Spleen (tissue), 11 donors: Measurements from ENCODE around the gene CUX1. TPM values are rescaled to one million over a fixed set of nuclear protein-coding genes. Genes with fewer than 3 reads are reported as not detected.

Experiments used
- DNase-seq: peaks from one replicate; pipeline ENCODE4 v3.0.0-alpha.2; 2020
- H3K27ac ChIP-seq, 8 donors: fragments of 200-600 bp; sonication (generic) in 7 of 8; 1 replicate in 4 of 8; 2 replicates in 4 of 8; pipeline versions ENCODE4 v1.5.0 to v1.8.0; 2016 to 2021; ENCODE audit warnings: inconsistent platforms in 4 of 8, mild to moderate bottlenecking in 4 of 8, moderate library complexity in 1 of 8
- H3K27me3 ChIP-seq, 7 donors: fragments of 200-600 bp; sonication (generic) in 6 of 7; replicated peaks in 1 of 7; 1 replicate in 4 of 7; 2 replicates in 3 of 7; pipeline versions ENCODE4 v1.5.0 to v1.8.0; 2016 to 2021; ENCODE audit warnings: inconsistent platforms in 3 of 7, mild to moderate bottlenecking in 1 of 7
- H3K36me3 ChIP-seq, 6 donors: fragments of 200-600 bp; sonication (generic) in 5 of 6; 1 replicate in 4 of 6; 2 replicates in 2 of 6; pipeline versions ENCODE4 v1.5.0 to v1.8.0; 2016 to 2021; ENCODE audit warnings: inconsistent platforms in 2 of 6
- H3K4me1 ChIP-seq, 6 donors: fragments of 200-600 bp; sonication (generic) in 5 of 6; 1 replicate in 3 of 6; 2 replicates in 3 of 6; pipeline versions ENCODE4 v1.5.0 to v1.8.0; 2016 to 2021; ENCODE audit warnings: inconsistent platforms in 3 of 6
- H3K4me3 ChIP-seq, 8 donors: fragments of 200-600 bp; sonication (generic) in 7 of 8; 1 replicate in 4 of 8; 2 replicates in 4 of 8; pipeline versions ENCODE4 v1.5.0 to v1.8.0; 2016 to 2021; ENCODE audit warnings: inconsistent platforms in 4 of 8, mild to moderate bottlenecking in 4 of 8, moderate library complexity in 2 of 8
- H3K9me3 ChIP-seq, 8 donors: fragments of 200-600 bp; sonication (generic) in 7 of 8; 1 replicate in 4 of 8; 2 replicates in 4 of 8; pipeline versions ENCODE4 v1.5.0 to v1.8.0; 2016 to 2021; ENCODE audit warnings: inconsistent platforms in 4 of 8
- POLR2A ChIP-seq, 3 donors: fragments of 450-650 bp; IDR thresholded peaks; one replicate each; pipeline ENCODE4 v1.5.1; 2017; ENCODE audit warnings: antibody characterized with exemption in 3 of 3, mild to moderate bottlenecking in 1 of 3
- POLR2AphosphoS5 ChIP-seq, 3 donors: sonication (generic); formaldehyde crosslinking; IDR thresholded peaks; one replicate each; pipeline ENCODE4 v1.5.1; 2017; ENCODE audit warnings: antibody characterized with exemption in 3 of 3
- WGBS, 5 donors: extraction: QIAGEN DNeasy Blood & Tissue Kit in 3 of 5; methylation state at CpG; one replicate each; pipeline versions ENCODE4 v1.1.5 to v1.1.7; 2013 to 2018; 5-methylcytosine and 5-hydroxymethylcytosine counted together
- intact Hi-C: fragments of 100-400 bp; cut with DNase I; formaldehyde crosslinking; loops from one replicate; pipeline ENCODE4 v1.15.0; 2023; ENCODE audit warnings: low total_unique reads
- polyA plus RNA-seq, 3 donors: library from polyadenylated mRNA; stranded (reverse); fragments of 200-250 nt; gene quantifications; one replicate each; pipeline ENCODE4 v1.2.1, GENCODE V29; 2013
- total RNA-seq, 7 donors: library from RNA; depleted of rRNA in 3 of 7; stranded (reverse); fragments of >200 nt in 3 of 7; fragmentation: NEBNext Ultra II Directional in 4 of 7; extraction: Animal tissue kit (Norgen Biotek cat#: 25700) in 4 of 7; gene quantifications; one replicate each; pipeline versions ENCODE4 v1.1.0 to v1.2.1, GENCODE V29; 2016 to 2021
- TF ChIP-seq, protein P1 (sequence below), 11 experiments: fragments of 200-600 bp in 7 of 11; fragments of 450-650 bp in 4 of 11; sonication (generic) in 4 of 11; IDR thresholded peaks in 8 of 11; conservative IDR thresholded peaks in 3 of 11; 1 replicate in 7 of 11; 2 replicates in 4 of 11; pipeline versions ENCODE4 v1.4.0 to v1.8.0; 2016 to 2021; ENCODE audit warnings: antibody characterized with exemption in 11 of 11, inconsistent platforms in 4 of 11, mild to moderate bottlenecking in 1 of 11
- donor health status: healthy with polysubstance abuse.
- donor health status: DM: no; HTN: no; CAD: no; lungs with moderate emphysema.
- donor health status: DM: no; HTN: no; CAD: no.
- donor health status: Bipolar disorder and iron deficiency.
- donor health status: healthy.
- donor health status: DM: no; HTN: no; CAD: no.
- donor health status: DM: yes; HTN: yes; CAD: no.

CUX1 gene
- total and polyA plus RNA-seq, 10 donors, result 9.1 to 95.8 (median 61.9) TPM

DNA sequence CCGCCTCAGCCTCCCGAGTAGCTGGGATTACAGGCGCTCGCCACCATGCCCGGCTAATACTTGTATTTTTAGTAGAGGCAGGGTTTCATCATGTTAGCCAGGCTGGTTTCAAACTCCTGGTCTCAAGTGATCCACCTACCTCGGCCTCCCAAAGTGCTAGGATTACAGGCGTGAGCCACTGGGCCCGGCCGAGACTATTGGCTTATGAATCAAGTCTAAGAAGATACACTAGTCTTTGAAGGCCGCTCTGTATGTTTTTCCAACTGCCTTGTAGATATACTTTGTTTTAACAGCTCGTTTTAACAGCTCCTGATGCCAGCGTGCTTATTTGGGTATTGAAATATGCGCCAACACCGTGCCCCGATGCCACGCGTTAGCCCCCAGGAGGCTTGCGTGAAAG lies 332.8 kb downstream of the CUX1 start:
- no peaks in the 10 kb centered on the region for H3K9me3 ChIP-seq
- peaks cover 0 to 13% (median 4%) of the 10 kb centered on the region in 6 donors for H3K4me1 ChIP-seq
- H3K4me3 ChIP-seq, result no peak overlapping the region
- H3K27me3 ChIP-seq, result no peaks in the 10 kb centered on the region
- no peak for DNase-seq
- no peak overlapping the region for H3K27ac ChIP-seq
- WGBS, 5 donors, result 95 to 97% (median 95%) methylated on average over 18 of the region's 18 CpGs
- TF ChIP-seq, protein P1, sequence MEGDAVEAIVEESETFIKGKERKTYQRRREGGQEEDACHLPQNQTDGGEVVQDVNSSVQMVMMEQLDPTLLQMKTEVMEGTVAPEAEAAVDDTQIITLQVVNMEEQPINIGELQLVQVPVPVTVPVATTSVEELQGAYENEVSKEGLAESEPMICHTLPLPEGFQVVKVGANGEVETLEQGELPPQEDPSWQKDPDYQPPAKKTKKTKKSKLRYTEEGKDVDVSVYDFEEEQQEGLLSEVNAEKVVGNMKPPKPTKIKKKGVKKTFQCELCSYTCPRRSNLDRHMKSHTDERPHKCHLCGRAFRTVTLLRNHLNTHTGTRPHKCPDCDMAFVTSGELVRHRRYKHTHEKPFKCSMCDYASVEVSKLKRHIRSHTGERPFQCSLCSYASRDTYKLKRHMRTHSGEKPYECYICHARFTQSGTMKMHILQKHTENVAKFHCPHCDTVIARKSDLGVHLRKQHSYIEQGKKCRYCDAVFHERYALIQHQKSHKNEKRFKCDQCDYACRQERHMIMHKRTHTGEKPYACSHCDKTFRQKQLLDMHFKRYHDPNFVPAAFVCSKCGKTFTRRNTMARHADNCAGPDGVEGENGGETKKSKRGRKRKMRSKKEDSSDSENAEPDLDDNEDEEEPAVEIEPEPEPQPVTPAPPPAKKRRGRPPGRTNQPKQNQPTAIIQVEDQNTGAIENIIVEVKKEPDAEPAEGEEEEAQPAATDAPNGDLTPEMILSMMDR (IDR thresholded peaks at IDR 0.05 in 8 of 11, conservative IDR thresholded peaks at IDR 0.05 in 3 of 11), result no peak
- no peak for TF ChIP-seq POLR2A (IDR thresholded peaks at IDR 0.05)
- no peak for TF ChIP-seq POLR2AphosphoS5 (IDR thresholded peaks at IDR 0.05)
- peaks cover 0 to 32% (median 3%) of the 10 kb centered on the region in 6 donors for H3K36me3 ChIP-seq
- intact Hi-C loops, result no loop called here

DNA sequence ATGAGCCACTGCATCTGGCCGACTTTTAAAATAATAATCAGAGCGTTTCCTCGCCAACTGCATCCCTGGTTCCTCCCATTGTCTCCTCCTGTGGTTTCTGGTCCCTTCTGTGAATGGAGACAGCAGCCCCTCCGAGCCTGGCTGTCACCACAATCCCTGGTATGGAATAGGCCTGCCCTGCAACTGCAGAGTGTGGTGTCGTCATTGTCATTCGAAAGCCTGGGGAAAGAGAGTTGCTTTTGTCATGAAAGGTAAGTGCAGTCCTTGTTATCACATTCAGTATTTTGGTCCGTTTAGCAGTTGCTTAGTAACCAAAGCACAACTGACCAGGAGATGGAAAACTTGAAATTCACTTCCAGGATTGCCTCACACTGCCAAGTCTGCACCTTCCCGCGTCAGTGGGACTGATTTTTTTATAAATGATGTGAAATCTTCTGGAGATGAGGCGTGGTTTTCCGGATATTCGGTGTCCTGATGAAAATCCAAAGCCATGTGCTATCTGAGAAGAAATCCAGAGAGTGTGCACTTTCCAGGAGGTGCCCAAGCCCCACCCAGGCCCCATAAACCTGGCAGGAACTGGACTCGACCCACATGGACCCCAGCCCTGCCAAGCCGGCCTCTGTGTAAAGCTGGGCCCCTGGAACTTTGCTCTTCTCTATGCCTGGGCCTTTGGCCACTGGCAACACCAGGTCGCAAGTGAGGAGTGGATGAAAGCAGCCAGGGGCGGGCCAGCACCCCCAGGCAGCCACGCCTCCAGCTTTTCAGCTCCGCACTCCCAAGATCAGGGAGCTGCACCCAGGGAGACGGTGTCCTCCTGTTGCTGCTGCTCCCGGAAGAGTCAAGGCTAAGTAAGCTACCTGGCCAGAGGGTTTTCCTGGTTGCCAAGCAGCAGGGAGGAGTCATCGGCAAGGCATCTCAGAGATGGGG lies 335.5 kb downstream of the CUX1 start:
- DNase-seq, result no peak
- no peak overlapping the region for H3K4me3 ChIP-seq
- intact Hi-C loops, result no loop called here
- TF ChIP-seq, protein P1 (IDR thresholded peaks at IDR 0.05 in 8 of 11, conservative IDR thresholded peaks at IDR 0.05 in 3 of 11), result no peak
- TF ChIP-seq POLR2AphosphoS5 (IDR thresholded peaks at IDR 0.05) (no peak), POLR2A (IDR thresholded peaks at IDR 0.05) (no peak)
- 88 to 93% (median 89%) methylated on average over 15 to 21 of the region's 21 CpGs for WGBS, 5 donors
- H3K36me3 ChIP-seq, result peaks cover 0 to 34% (median 3%) of the 10 kb centered on the region in 6 donors
- no peaks in the 10 kb centered on the region for H3K27me3 ChIP-seq
- H3K27ac ChIP-seq, result no peak overlapping the region
- H3K4me1 ChIP-seq, result no peaks in the 10 kb centered on the region
- no peaks in the 10 kb centered on the region for H3K9me3 ChIP-seq

DNA sequence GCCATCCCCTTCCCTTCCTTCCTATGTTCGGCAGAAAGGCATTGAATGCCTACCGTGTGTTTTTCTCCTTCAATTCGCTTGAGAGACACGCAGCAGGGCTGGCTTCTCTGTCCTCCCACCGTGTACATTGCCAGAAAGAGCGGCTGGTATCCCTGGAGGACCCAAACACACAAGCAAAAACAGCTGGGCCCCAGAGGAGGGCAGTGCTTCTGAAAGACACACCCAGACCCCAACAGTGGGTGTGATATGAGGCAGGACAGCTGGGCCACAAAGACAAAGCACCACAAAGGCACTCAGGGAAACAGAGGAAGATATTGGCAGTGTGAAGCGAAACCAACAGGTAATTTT lies 336.1 kb downstream of the CUX1 start:
- TF ChIP-seq POLR2AphosphoS5 (IDR thresholded peaks at IDR 0.05) (no peak), POLR2A (IDR thresholded peaks at IDR 0.05) (no peak)
- TF ChIP-seq, protein P1 (IDR thresholded peaks at IDR 0.05 in 8 of 11, conservative IDR thresholded peaks at IDR 0.05 in 3 of 11), result no peak
- no peak for DNase-seq
- Histone ChIP-seq H3K36me3 (peaks cover 0 to 41% (median 4%) of the 10 kb centered on the region in 6 donors), H3K27me3 (no peaks in the 10 kb centered on the region), H3K27ac (no peak overlapping the region), H3K4me3 (no peak overlapping the region), H3K4me1 (no peaks in the 10 kb centered on the region), H3K9me3 (no peaks in the 10 kb centered on the region)
- intact Hi-C loops, result no loop called here
- 88 to 92% (median 91%) methylated on average over 7 of the region's 7 CpGs for WGBS, 5 donors

DNA sequence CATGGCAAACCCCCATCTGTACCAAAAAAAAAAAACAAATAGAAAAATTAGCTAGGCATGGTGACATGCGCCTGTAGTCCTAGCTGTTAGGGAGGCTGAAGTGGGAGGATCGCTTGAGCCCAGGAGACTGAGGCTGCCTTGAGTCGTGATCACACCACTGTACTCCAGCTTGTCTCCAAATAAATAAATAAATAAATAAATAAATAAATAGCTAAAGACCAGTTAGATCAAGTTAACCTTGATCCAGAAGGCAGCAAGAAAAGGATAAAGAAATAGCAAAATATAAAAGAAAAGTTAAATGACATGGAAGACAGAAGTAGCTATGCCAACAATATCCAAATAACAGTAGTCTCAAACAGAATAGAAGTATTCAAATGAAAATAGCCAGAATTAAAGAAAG lies 337.0 kb downstream of the CUX1 start:
- TF ChIP-seq POLR2AphosphoS5 (IDR thresholded peaks at IDR 0.05) (no peak), POLR2A (IDR thresholded peaks at IDR 0.05) (no peak)
- TF ChIP-seq, protein P1 (IDR thresholded peaks at IDR 0.05 in 8 of 11, conservative IDR thresholded peaks at IDR 0.05 in 3 of 11), result no peak
- H3K9me3 ChIP-seq, result no peaks in the 10 kb centered on the region
- intact Hi-C loops, result no loop called here
- no peaks in the 10 kb centered on the region for H3K4me1 ChIP-seq
- H3K36me3 ChIP-seq, result peaks cover 0 to 49% (median 7%) of the 10 kb centered on the region in 6 donors
- H3K27me3 ChIP-seq, result no peaks in the 10 kb centered on the region
- 93 to 97% (median 96%) methylated on average over 3 of the region's 3 CpGs for WGBS, 5 donors
- DNase-seq, result no peak
- H3K4me3 ChIP-seq, result no peak overlapping the region
- no peak overlapping the region for H3K27ac ChIP-seq
